Suprapubic skin (tissue), 4 donors: ENCODE measurements around the gene NFKBIE. TPM values are rescaled to one million over a fixed set of nuclear protein-coding genes. Genes with fewer than 3 reads are reported as not detected.

Experiments used
- DNase-seq, 2 donors: peaks; one replicate each; pipeline ENCODE4 v3.0.0-alpha.2; 2019; ENCODE audit warnings: low spot score in 2 of 2
- H3K27ac ChIP-seq: fragments of 200-600 bp; sonication (generic); one replicate; pipeline ENCODE4 v1.5.1; 2019
- H3K27me3 ChIP-seq: fragments of 200-600 bp; sonication (generic); one replicate; pipeline ENCODE4 v1.5.1; 2019
- H3K36me3 ChIP-seq: fragments of 200-600 bp; sonication (generic); one replicate; pipeline ENCODE4 v1.5.1; 2019
- H3K4me1 ChIP-seq: fragments of 200-600 bp; sonication (generic); one replicate; pipeline ENCODE4 v1.5.1; 2019
- H3K4me3 ChIP-seq: fragments of 200-600 bp; sonication (generic); one replicate; pipeline ENCODE4 v1.5.1; 2019; ENCODE audit warnings: mild to moderate bottlenecking
- H3K9me3 ChIP-seq: fragments of 200-600 bp; sonication (generic); one replicate; pipeline ENCODE4 v1.5.1; 2019
- EP300 ChIP-seq: sonication (generic); formaldehyde crosslinking; IDR thresholded peaks from one replicate; pipeline ENCODE4 v1.6.1; 2017; ENCODE audit warnings: antibody characterized with exemption
- POLR2A ChIP-seq, 2 donors: fragments of 450-650 bp; IDR thresholded peaks; one replicate each; pipeline ENCODE4 v1.6.1; 2017; ENCODE audit warnings: antibody characterized with exemption in 2 of 2, mild to moderate bottlenecking in 2 of 2, moderate library complexity in 2 of 2
- POLR2AphosphoS5 ChIP-seq, 3 donors: sonication (generic); formaldehyde crosslinking; IDR thresholded peaks; one replicate each; pipeline ENCODE4 v1.6.1; 2017; ENCODE audit warnings: antibody characterized with exemption in 3 of 3
- WGBS: methylation state at CpG from one replicate; pipeline ENCODE4 v1.1.5; 2018; 5-methylcytosine and 5-hydroxymethylcytosine counted together
- total RNA-seq, 4 donors: library from RNA; depleted of rRNA; stranded (reverse); fragments of >200 nt; gene quantifications; one replicate each; pipeline ENCODE4 v1.1.0, GENCODE V29; 2016
- TF ChIP-seq, protein P1 (sequence below), 2 donors: fragments of 200-600 bp in 1 of 2; fragments of 450-650 bp in 1 of 2; sonication (generic) in 1 of 2; IDR thresholded peaks; one replicate each; pipeline ENCODE4 v1.5.1; 2016 to 2019; ENCODE audit warnings: antibody characterized with exemption in 2 of 2, mild to moderate bottlenecking in 1 of 2, moderate library complexity in 1 of 2

Gene NFKBIE
- total RNA-seq, 4 donors from 2014 or later: 12.9 to 25.0 (median 16.1) TPM

DNA sequence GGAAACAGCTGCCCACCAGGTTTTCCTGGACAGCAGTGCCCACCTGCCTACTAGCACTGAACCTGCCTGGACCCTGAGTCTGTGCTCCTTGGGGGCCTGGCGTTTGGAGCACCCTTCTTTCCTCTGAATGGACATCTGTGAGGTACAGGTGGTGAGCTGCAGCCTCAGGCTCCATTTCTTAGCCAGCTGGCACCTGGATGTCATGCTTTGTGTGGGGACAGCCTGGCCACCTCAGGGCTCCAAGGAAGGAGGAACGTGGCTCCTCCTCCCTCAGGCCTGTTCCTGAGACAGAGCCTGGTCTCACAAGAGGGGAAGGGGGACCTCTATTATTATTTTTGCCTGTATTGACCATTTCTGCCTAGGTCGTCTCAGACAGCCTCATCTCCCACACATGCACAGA, 13.0 kb upstream of the NFKBIE start:
- TF ChIP-seq EP300: no peak
- TF ChIP-seq, protein P1, sequence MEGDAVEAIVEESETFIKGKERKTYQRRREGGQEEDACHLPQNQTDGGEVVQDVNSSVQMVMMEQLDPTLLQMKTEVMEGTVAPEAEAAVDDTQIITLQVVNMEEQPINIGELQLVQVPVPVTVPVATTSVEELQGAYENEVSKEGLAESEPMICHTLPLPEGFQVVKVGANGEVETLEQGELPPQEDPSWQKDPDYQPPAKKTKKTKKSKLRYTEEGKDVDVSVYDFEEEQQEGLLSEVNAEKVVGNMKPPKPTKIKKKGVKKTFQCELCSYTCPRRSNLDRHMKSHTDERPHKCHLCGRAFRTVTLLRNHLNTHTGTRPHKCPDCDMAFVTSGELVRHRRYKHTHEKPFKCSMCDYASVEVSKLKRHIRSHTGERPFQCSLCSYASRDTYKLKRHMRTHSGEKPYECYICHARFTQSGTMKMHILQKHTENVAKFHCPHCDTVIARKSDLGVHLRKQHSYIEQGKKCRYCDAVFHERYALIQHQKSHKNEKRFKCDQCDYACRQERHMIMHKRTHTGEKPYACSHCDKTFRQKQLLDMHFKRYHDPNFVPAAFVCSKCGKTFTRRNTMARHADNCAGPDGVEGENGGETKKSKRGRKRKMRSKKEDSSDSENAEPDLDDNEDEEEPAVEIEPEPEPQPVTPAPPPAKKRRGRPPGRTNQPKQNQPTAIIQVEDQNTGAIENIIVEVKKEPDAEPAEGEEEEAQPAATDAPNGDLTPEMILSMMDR (IDR thresholded peaks at IDR 0.05): no peak
- no peak for TF ChIP-seq POLR2AphosphoS5 (IDR thresholded peaks at IDR 0.05)
- TF ChIP-seq POLR2A (IDR thresholded peaks at IDR 0.05): no peak
- Histone ChIP-seq H3K4me3 (no peak overlapping the region), H3K27me3 (peaks cover 43% of the 10 kb centered on the region), H3K4me1 (peaks cover 11% of the 10 kb centered on the region), H3K9me3 (no peaks in the 10 kb centered on the region), H3K36me3 (no peaks in the 10 kb centered on the region), H3K27ac (no peak overlapping the region)
- 57% methylated on average over 3 of the region's 3 CpGs for WGBS
- no peak for DNase-seq

DNA sequence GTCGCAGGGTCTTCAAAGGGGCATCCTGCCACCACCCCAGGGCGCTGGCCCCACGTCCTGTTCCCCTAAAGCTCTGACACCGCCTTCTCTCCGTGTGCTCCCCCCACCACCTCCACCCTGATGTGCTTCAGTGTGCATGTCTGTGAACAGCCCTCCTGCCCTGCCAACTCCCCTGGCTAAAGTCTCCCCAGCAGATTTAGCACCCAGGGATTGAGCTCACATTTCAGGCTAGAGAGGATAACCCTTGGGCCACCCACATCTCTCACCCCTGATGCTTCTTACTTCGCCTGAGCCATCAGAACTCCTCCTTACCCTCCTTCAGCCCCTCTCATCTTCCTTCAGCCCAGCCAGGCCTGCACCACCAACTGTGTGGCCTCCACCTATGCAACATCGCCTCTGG, 12.4 kb upstream of the NFKBIE start:
- H3K27me3 ChIP-seq: peaks cover 48% of the 10 kb centered on the region
- TF ChIP-seq POLR2AphosphoS5 (IDR thresholded peaks at IDR 0.05): no peak
- no peak for TF ChIP-seq EP300
- TF ChIP-seq, protein P1 (IDR thresholded peaks at IDR 0.05): no peak
- TF ChIP-seq POLR2A (IDR thresholded peaks at IDR 0.05): no peak
- 78% methylated on average over 7 of the region's 7 CpGs for WGBS
- H3K9me3 ChIP-seq: no peaks in the 10 kb centered on the region
- H3K4me3 ChIP-seq: no peak overlapping the region
- H3K36me3 ChIP-seq: no peaks in the 10 kb centered on the region
- DNase-seq: no peak
- peaks cover 11% of the 10 kb centered on the region for H3K4me1 ChIP-seq
- no peak overlapping the region for H3K27ac ChIP-seq

DNA sequence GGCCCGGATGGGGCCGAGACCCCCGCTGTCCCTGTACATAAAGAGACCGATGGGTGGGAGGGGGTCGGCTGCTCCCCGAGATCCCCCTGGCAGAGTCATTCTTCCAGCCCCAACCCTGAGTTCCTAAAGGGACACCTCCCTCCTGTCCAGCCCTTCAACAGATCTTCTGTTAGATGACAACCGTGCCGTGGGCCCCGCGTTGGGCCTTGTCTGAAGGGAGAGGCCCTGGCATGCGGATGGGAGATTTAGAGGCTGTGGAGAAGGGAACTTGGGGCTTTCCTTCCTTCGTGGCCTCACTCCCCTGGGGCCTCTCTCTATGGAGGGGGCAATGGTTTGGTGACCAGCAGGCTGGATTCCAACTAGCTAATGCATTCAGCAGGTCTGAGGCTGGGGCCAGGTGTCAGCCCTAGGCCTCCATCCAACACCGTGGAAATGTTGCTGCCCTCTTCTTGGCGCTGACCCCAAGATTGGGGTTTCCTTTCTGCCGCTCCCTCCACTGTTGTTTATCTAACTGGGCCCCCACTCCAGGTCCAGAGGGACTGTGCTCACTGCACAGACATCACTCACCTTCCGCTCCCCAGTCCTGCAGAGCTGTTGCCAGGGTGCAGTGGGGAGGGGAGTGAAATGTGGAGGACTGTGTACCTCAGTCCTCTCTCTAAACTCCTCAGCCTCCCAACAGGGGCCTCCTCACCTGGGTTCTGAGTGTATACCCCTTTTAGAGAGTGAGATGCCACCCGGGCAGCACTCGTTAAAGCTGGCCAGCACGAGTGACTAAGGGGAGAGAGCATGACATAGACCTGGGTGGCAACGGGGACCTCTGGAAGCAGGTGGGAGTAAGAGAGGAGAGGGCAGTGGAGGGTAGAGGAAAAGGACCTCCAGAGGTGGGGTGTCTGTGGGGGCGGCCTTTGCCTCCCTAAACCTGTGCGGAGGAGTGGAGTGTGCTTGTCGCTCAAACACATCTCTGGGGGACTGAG, 11.6 kb upstream of the NFKBIE start:
- 80% methylated on average over 22 of the region's 23 CpGs for WGBS
- Histone ChIP-seq H3K4me3 (no peak overlapping the region), H3K4me1 (peaks cover 11% of the 10 kb centered on the region), H3K9me3 (no peaks in the 10 kb centered on the region), H3K36me3 (no peaks in the 10 kb centered on the region), H3K27ac (no peak overlapping the region), H3K27me3 (peaks cover 56% of the 10 kb centered on the region)
- TF ChIP-seq EP300 (no peak), POLR2A (IDR thresholded peaks at IDR 0.05) (no peak), POLR2AphosphoS5 (IDR thresholded peaks at IDR 0.05) (no peak)
- TF ChIP-seq, protein P1 (IDR thresholded peaks at IDR 0.05): no peak
- DNase-seq: no peak

DNA sequence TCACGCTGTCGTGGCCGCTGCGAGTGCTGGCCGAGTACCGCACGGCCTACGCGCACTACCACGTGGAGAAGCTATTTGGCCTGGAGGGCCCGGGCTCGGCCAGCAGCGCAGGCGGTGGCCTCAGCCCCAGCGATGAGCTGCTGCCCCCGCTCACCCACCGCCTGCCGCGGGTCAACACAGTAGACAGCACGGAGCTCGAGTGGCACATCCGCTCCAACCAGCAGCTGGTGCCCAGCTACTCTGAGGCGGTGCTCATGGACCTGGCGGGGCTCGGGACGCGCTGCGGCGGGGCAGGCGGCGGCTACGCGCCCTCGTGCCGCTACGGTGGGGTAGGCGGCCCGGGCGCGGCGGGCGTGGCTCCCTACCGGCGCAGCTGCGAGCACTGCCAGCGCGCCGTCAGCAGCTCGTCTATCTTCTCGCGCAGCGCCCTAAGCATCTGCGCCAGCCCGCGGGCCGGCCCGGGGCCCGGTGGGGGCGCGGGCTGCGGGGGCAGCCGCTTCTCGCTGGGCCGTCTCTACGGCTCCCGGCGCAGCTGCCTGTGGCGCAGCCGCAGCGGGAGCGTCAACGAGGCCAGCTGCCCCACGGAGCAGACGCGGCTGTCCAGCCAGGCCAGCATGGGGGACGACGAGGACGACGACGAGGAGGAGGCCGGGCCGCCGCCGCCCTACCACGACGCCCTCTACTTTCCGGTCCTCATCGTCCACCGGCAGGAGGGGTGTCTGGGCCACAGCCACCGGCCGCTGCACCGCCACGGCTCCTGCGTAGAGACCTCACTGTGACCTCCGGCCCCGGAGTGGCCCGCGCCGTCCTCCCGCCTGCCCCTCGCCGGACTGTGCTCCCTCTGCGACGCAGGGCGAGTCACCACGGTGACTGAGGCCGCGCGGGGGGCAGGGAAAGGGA, 10.6 kb upstream of the NFKBIE start:
- Histone ChIP-seq H3K9me3 (no peaks in the 10 kb centered on the region), H3K27me3 (peaks cover 66% of the 10 kb centered on the region), H3K36me3 (no peaks in the 10 kb centered on the region), H3K27ac (no peak overlapping the region), H3K4me3 (peak overlapping the region; percentile 41), H3K4me1 (peaks cover 12% of the 10 kb centered on the region)
- no peak for DNase-seq
- TF ChIP-seq POLR2AphosphoS5 (IDR thresholded peaks at IDR 0.05): no peak
- TF ChIP-seq EP300: no peak
- no peak for TF ChIP-seq POLR2A (IDR thresholded peaks at IDR 0.05)
- TF ChIP-seq, protein P1 (IDR thresholded peaks at IDR 0.05): no peak
- WGBS: 21% methylated on average over 29 of the region's 109 CpGs
